Amniotic epithelial cell (primary cell): ENCODE results near the gene CRB2.

ENCODE experiments used
- DNase-seq: peaks from one replicate; pipeline ENCODE4 v3.0.0-alpha.2; 2010; ENCODE audit warnings: low read depth

The CRB2 gene

GRCh38 chr9:123364241-123364824 is 8.3 kb downstream of the CRB2 start:
- peak; percentile 100 for DNase-seq

- DNase-seq: no peak
Measured at GRCh38 chr9:123365287-123365880, 9.4 kb downstream of the CRB2 start.

GRCh38 chr9:123365881-123366528 is 10.0 kb downstream of the CRB2 start:
- no peak for DNase-seq

- DNase-seq: no peak
Measured at GRCh38 chr9:123368023-123368422, 12.0 kb downstream of the CRB2 start.

- DNase-seq: peak; percentile 36
Measured at GRCh38 chr9:123368536-123369153, 12.6 kb downstream of the CRB2 start.

- no peak for DNase-seq
Measured at GRCh38 chr9:123369296-123369695, 13.3 kb downstream of the CRB2 start.

- no peak for DNase-seq
Measured at GRCh38 chr9:123370108-123370507, 14.1 kb downstream of the CRB2 start.

- no peak for DNase-seq
Measured at GRCh38 chr9:123370526-123371227, 14.7 kb downstream of the CRB2 start.

GRCh38 chr9:123371228-123371584 is 15.2 kb downstream of the CRB2 start:
- no peak for DNase-seq

GRCh38 chr9:123371805-123372590 is 16.0 kb downstream of the CRB2 start:
- no peak for DNase-seq

GRCh38 chr9:123372766-123373446 is 16.9 kb downstream of the CRB2 start:
- no peak for DNase-seq

- no peak for DNase-seq
Measured at GRCh38 chr9:123373447-123373923, 17.5 kb downstream of the CRB2 start.

- peak; percentile 69 for DNase-seq
Measured at GRCh38 chr9:123373946-123374345, 17.9 kb downstream of the CRB2 start.

- peak; percentile 94 for DNase-seq
Measured at GRCh38 chr9:123375469-123376132, 19.6 kb downstream of the CRB2 start.

- no peak for DNase-seq
Measured at GRCh38 chr9:123376218-123377071, 20.4 kb downstream of the CRB2 start.

- DNase-seq: no peak
Measured at GRCh38 chr9:123377211-123377971, 21.4 kb downstream of the CRB2 start.

GRCh38 chr9:123378025-123378424 is 22.0 kb downstream of the CRB2 start:
- DNase-seq: no peak

GRCh38 chr9:123378956-123379660 is 23.1 kb downstream of the CRB2 start:
- no peak for DNase-seq
